ENCODE measurements around the gene SH3GL3. TPM values are rescaled to one million over a fixed set of nuclear protein-coding genes. Genes with fewer than 3 reads are reported as not detected.

Gene SH3GL3
- total and polyA plus RNA-seq, 2 of the 4 experiments (the other 2 are of a cell fraction): not detected

DNA sequence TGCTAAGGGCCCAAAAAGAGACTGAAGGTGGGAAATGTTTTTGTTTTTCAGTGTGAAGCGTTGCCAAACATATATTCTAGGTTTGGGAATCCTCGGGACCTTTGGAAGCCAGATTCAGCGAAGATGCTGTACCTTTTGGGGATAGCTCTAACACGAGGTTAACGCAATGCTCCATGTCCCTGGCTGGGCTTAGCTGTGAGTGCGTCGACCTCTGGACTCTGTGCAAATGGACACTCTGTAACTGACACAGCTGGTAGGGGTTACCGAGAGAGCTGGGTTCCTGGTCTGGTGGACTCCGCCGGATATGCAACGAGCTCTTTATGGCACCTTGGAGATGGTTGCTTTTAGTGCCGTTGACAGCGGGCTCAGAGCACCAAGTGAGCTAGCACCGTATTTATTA, 724 bp upstream of the SH3GL3 start:
- no peak overlapping the region for H2AFZ ChIP-seq (replicated peaks; ENCODE audit: low read length, poor library complexity)

More for the DNA sequence above, 724 bp upstream of the SH3GL3 start:
- no peak overlapping the region for H4K91ac ChIP-seq (ENCODE audit: insufficient read depth, low read depth, low read length)
- H2BK5ac ChIP-seq (ENCODE audit: low read depth, low read length, poor library complexity, severe bottlenecking): no peak overlapping the region
- no peak for ATAC-seq (ENCODE audit: low read depth)
- no peak overlapping the region; the same call in 1 of the 2 replicates for H3K4me2 ChIP-seq (ENCODE audit: low read depth, low read length)
- no peak overlapping the region for H3K27ac ChIP-seq (ENCODE audit: insufficient read depth, low read length)
- no peak for DNase-seq
- H3K4ac ChIP-seq (ENCODE audit: low read depth, low read length): no peak overlapping the region
- H2BK20ac ChIP-seq (ENCODE audit: low read depth, low read length): no peak overlapping the region
- H2BK120ac ChIP-seq (ENCODE audit: low read depth, low read length): no peak overlapping the region
- WGBS, 2 experiments (ENCODE audit: extremely low coverage in 2 of 2, insufficient read length in 1 of 2): 71% methylated on average over 10 of the region's 14 CpGs; no CpG with 5 or more reads in 1 of the 2 experiments
- H4K20me1 ChIP-seq (ENCODE audit: insufficient read depth, low read length): no peaks in the 10 kb centered on the region
- no peak overlapping the region for H3K56ac ChIP-seq (ENCODE audit: extremely low read depth, insufficient read depth, low read length)
- BruUV-seq (replicated peaks): no TSS peak
- H4K8ac ChIP-seq (ENCODE audit: low read depth in 2 of 2, low read length in 2 of 2): no peak overlapping the region
- no peak overlapping the region for H2BK15ac ChIP-seq (ENCODE audit: low read depth, low read length)
- in situ Hi-C loops (cut with MboI; ENCODE audit: low sequenced_read_pairs): no loop called here
- no peak overlapping the region for H4K5ac ChIP-seq (ENCODE audit: low read depth, low read length)
- ChIA-PET POLR2A (ENCODE audit: unreplicated experiment) (no interaction called here), CTCF (interaction anchor here (0.7 to 1.4 kb wide), 6 partner anchors 17 to 198 kb away, joined by 3 to 5 read pairs (median 3); no protein-coding TSS in a partner anchor)
- TF ChIP-seq, protein P1, sequence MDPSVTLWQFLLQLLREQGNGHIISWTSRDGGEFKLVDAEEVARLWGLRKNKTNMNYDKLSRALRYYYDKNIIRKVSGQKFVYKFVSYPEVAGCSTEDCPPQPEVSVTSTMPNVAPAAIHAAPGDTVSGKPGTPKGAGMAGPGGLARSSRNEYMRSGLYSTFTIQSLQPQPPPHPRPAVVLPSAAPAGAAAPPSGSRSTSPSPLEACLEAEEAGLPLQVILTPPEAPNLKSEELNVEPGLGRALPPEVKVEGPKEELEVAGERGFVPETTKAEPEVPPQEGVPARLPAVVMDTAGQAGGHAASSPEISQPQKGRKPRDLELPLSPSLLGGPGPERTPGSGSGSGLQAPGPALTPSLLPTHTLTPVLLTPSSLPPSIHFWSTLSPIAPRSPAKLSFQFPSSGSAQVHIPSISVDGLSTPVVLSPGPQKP (IDR thresholded peaks at IDR 0.05; ENCODE audit: borderline replicate concordance, low read depth, low read length): no peak
- no peak for TF ChIP-seq MXI1 (IDR thresholded peaks at IDR 0.05; ENCODE audit: borderline replicate concordance, low read depth, low read length)
- TF ChIP-seq CHD1 (IDR thresholded peaks at IDR 0.05; ENCODE audit: low read depth, low read length): no peak
- no peak for TF ChIP-seq BHLHE40 (IDR thresholded peaks at IDR 0.05; ENCODE audit: low read depth, low read length)
- TF ChIP-seq MAZ (IDR thresholded peaks at IDR 0.05; ENCODE audit: borderline replicate concordance, low read depth, low read length): no peak
- TF ChIP-seq, protein P2, sequence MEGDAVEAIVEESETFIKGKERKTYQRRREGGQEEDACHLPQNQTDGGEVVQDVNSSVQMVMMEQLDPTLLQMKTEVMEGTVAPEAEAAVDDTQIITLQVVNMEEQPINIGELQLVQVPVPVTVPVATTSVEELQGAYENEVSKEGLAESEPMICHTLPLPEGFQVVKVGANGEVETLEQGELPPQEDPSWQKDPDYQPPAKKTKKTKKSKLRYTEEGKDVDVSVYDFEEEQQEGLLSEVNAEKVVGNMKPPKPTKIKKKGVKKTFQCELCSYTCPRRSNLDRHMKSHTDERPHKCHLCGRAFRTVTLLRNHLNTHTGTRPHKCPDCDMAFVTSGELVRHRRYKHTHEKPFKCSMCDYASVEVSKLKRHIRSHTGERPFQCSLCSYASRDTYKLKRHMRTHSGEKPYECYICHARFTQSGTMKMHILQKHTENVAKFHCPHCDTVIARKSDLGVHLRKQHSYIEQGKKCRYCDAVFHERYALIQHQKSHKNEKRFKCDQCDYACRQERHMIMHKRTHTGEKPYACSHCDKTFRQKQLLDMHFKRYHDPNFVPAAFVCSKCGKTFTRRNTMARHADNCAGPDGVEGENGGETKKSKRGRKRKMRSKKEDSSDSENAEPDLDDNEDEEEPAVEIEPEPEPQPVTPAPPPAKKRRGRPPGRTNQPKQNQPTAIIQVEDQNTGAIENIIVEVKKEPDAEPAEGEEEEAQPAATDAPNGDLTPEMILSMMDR (conservative IDR thresholded peaks at IDR 0.05; ENCODE audit: low read depth, low read length): no peak
- no peak for TF ChIP-seq CEBPB (IDR thresholded peaks at IDR 0.05; ENCODE audit: low read depth, low read length)
- TF ChIP-seq MAFK (IDR thresholded peaks at IDR 0.05; ENCODE audit: low read depth, low read length): no peak
- TF ChIP-seq NFE2L2 (IDR thresholded peaks at IDR 0.05; ENCODE audit: low read depth, low read length): no peak
- no peak overlapping the region for H3K9ac ChIP-seq (ENCODE audit: low read depth, low read length)
- H3K79me1 ChIP-seq (ENCODE audit: low read depth in 1 of 2, low read length in 2 of 2): no peaks in the 10 kb centered on the region
- H3K14ac ChIP-seq (replicated peaks; ENCODE audit: low read depth, low read length): no peak overlapping the region
- H3K27me3 ChIP-seq (ENCODE audit: control insufficient read depth, insufficient read depth, low read length): peaks cover 10% of the 10 kb centered on the region
- H3K23ac ChIP-seq (ENCODE audit: low read depth, low read length): no peak overlapping the region
- no peaks in the 10 kb centered on the region for H3K9me3 ChIP-seq (ENCODE audit: control insufficient read depth, insufficient read depth, low read length)
- no peaks in the 10 kb centered on the region for H3K36me3 ChIP-seq (ENCODE audit: control insufficient read depth, insufficient read depth, low read length)
- no peak overlapping the region for H3K4me3 ChIP-seq (ENCODE audit: insufficient read depth, low read depth, low read length)
- no peak overlapping the region for H2AK9ac ChIP-seq (replicated peaks; ENCODE audit: low read depth, low read length, poor library complexity)
- no peaks in the 10 kb centered on the region for H3K9me1 ChIP-seq (ENCODE audit: insufficient read depth, low read length)
- no peak overlapping the region for H2AK5ac ChIP-seq (ENCODE audit: low read depth, low read length)
- intact Hi-C loops (cut with micrococcal nuclease): no loop called here
- no peak overlapping the region for H3K18ac ChIP-seq (ENCODE audit: low read depth, low read length)
- H3K4me1 ChIP-seq (ENCODE audit: control insufficient read depth, insufficient read depth, low read length): no peaks in the 10 kb centered on the region
- dilution Hi-C loops (cut with HindIII; ENCODE audit: low sequenced_read_pairs, unreplicated experiment): no loop called here
